ENCODE data around the gene LRR1. TPM values are rescaled to one million over a fixed set of nuclear protein-coding genes. Genes with fewer than 3 reads are reported as not detected.

Gene LRR1
- total and polyA plus RNA-seq, 9 of the 15 experiments (the other 6 are each of a cell fraction or from before 2014, with no cell fraction given), result 26.5 to 58.1 (median 31.8) TPM

DNA sequence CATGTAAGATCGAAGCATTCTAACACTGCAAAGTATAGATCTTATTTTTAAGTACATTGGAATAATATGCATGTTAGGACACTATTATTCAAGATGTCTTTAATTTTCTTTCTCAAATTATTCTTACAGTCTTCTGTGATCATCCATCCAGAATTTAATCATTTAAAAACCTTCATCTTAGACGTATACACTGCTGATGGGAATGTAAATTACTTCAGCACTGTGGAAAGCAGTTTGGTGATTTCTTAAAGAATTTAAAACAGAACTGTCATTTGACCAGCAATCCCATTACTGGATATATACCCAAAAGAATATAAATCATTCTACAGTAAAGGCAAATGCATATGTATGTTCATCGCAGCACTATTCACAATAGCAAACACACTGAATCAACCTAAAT lies 9.4 kb upstream of the LRR1 start:
- no peak overlapping the region for H2AFZ ChIP-seq (ENCODE audit: low read depth, low read length)
- no peaks in the 10 kb centered on the region for H3K27me3 ChIP-seq (ENCODE audit: control insufficient read depth in 2 of 2, insufficient read depth in 2 of 2, low read length in 2 of 2)
- POLR2A ChIA-PET, result no interaction called here
- FAIRE-seq (no peak), DNase-seq (ENCODE audit: extremely low read depth in 1 of 4, low spot score in 3 of 4) (no peak), ATAC-seq (no peak)
- no peak overlapping the region for H3K4me2 ChIP-seq (ENCODE audit: insufficient read depth, low read length)
- TF ChIP-seq ELF2 (CRISPR knock-in tag; IDR thresholded peaks at IDR 0.05) (no peak), ZEB2 (IDR thresholded peaks at IDR 0.05) (no peak)
- TF ChIP-seq, protein P1, sequence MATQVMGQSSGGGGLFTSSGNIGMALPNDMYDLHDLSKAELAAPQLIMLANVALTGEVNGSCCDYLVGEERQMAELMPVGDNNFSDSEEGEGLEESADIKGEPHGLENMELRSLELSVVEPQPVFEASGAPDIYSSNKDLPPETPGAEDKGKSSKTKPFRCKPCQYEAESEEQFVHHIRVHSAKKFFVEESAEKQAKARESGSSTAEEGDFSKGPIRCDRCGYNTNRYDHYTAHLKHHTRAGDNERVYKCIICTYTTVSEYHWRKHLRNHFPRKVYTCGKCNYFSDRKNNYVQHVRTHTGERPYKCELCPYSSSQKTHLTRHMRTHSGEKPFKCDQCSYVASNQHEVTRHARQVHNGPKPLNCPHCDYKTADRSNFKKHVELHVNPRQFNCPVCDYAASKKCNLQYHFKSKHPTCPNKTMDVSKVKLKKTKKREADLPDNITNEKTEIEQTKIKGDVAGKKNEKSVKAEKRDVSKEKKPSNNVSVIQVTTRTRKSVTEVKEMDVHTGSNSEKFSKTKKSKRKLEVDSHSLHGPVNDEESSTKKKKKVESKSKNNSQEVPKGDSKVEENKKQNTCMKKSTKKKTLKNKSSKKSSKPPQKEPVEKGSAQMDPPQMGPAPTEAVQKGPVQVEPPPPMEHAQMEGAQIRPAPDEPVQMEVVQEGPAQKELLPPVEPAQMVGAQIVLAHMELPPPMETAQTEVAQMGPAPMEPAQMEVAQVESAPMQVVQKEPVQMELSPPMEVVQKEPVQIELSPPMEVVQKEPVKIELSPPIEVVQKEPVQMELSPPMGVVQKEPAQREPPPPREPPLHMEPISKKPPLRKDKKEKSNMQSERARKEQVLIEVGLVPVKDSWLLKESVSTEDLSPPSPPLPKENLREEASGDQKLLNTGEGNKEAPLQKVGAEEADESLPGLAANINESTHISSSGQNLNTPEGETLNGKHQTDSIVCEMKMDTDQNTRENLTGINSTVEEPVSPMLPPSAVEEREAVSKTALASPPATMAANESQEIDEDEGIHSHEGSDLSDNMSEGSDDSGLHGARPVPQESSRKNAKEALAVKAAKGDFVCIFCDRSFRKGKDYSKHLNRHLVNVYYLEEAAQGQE (IDR thresholded peaks at IDR 0.05; ENCODE audit: borderline replicate concordance), result peak; percentile 39
- TF ChIP-seq, protein P1 (CRISPR knock-in tag; IDR thresholded peaks at IDR 0.05; ENCODE audit: low read depth), result no peak
- no peak overlapping the region for H3K27ac ChIP-seq (ENCODE audit: extremely low read depth, low read depth, low read length)
- peaks cover 6 to 13% of the 10 kb centered on the region in 2 experiments for H3K4me1 ChIP-seq (replicated peaks in 1 of 2; ENCODE audit: control insufficient read depth in 2 of 2, insufficient read depth in 2 of 2, low read length in 2 of 2)
- peaks cover 5% of the 10 kb centered on the region for H4K20me1 ChIP-seq (replicated peaks; ENCODE audit: control insufficient read depth, insufficient read depth, low read length)
- H3K4me3 ChIP-seq, result no peak overlapping the region
- H3K9ac ChIP-seq (ENCODE audit: insufficient read depth in 1 of 2, low read depth in 2 of 2, low read length in 2 of 2), result no peak overlapping the region
- 58% methylated on average over 3 of the region's 3 CpGs for WGBS (ENCODE audit: insufficient coverage, low coverage, missing lambda C conversion rate)
- H3K79me2 ChIP-seq (ENCODE audit: control insufficient read depth, insufficient read depth, low read length), result peaks cover 19% of the 10 kb centered on the region
- intact Hi-C loops (cut with micrococcal nuclease) (loop anchor here (5.0 kb wide), 2 partner anchors 33 to 263 kb away; partner anchors contain the start of genes MGAT2, NEMF and RPL36AL), in situ Hi-C loops (cut with MboI) (no loop called here)
- BruUV-seq (replicated peaks), result no TSS peak
- CTCF ChIA-PET (ENCODE audit: low intra/inter-chr PET ratio), result no interaction called here
- no peaks in the 10 kb centered on the region for H3K9me3 ChIP-seq (replicated peaks; ENCODE audit: control insufficient read depth, insufficient read depth, low read depth, low read length)
- peaks cover 13% of the 10 kb centered on the region; the same call in 2 of the 3 replicates for H3K36me3 ChIP-seq (ENCODE audit: control insufficient read depth, insufficient read depth, low read length)
- H3K9me1 ChIP-seq (ENCODE audit: control insufficient read depth, insufficient read depth, low read length), result no peaks in the 10 kb centered on the region

Data from K562 (cell line).